IMR-90 (cell line): ENCODE data around the gene KCTD2. TPM values are rescaled to one million over a fixed set of nuclear protein-coding genes. Genes with fewer than 3 reads are reported as not detected.

Source experiments
- ATAC-seq: fragments of 200-7000 bp; cut with Tn5 transposase; 2 replicates; pipeline ENCODE4 v1.9.1; 2020; ENCODE audit warnings: low read depth, mild to moderate bottlenecking, moderate library complexity
- BruUV-seq: library from RNA; stranded (reverse); fragments of 400-500 nt; replicated peaks from 2 replicates; lab custom pipeline; 2021; lab: Mats Ljungman, UMichigan
- CTCF ChIA-PET: fragments of 300-600 bp; formaldehyde crosslinking; extraction: SDS; loops from one replicate; lab custom pipeline; 2021; ENCODE audit warnings: antibody characterized with exemption; lab: Yijun Ruan, JAX
- POLR2A ChIA-PET: fragments of 300-600 bp; sonication (Branson Sonifier 250); formaldehyde crosslinking; loops from one replicate; lab custom pipeline; 2022; ENCODE audit warnings: antibody characterized with exemption; ENCODE audit not compliant: unreplicated experiment; lab: Charles Lee
- DNase-seq: peaks from one replicate; pipeline ENCODE4 v3.0.0; 2013
- H2AFZ ChIP-seq: replicated peaks from 2 replicates; pipeline ENCODE3; 2013; ENCODE audit warnings: low read length, mild to moderate bottlenecking; ENCODE audit not compliant: poor library complexity
- H2AK5ac ChIP-seq: 2 replicates; pipeline ENCODE4 v1.6.1; 2013; ENCODE audit warnings: low read depth, low read length, inconsistent platforms
- H2AK9ac ChIP-seq: replicated peaks from 2 replicates; pipeline ENCODE3; 2013; ENCODE audit warnings: mild to moderate bottlenecking, low read depth, low read length, moderate library complexity; ENCODE audit not compliant: poor library complexity
- H2BK120ac ChIP-seq: 2 replicates; pipeline ENCODE4 v1.6.1; 2013; ENCODE audit warnings: low read depth, low read length, inconsistent platforms
- H2BK15ac ChIP-seq: 3 replicates; pipeline ENCODE4 v1.6.1; 2013; ENCODE audit warnings: low read depth, low read length, inconsistent platforms
- H2BK20ac ChIP-seq: 2 replicates; pipeline ENCODE4 v1.6.1; 2013; ENCODE audit warnings: low read depth, mild to moderate bottlenecking, inconsistent platforms, low read length, moderate library complexity
- H2BK5ac ChIP-seq: 2 replicates; pipeline ENCODE4 v1.6.1; 2013; ENCODE audit warnings: mild to moderate bottlenecking, low read depth, low read length, inconsistent platforms; ENCODE audit not compliant: poor library complexity, severe bottlenecking
- H3K14ac ChIP-seq: replicated peaks from 2 replicates; pipeline ENCODE4 v1.6.1; 2013; ENCODE audit warnings: low read depth, low read length, inconsistent platforms
- H3K18ac ChIP-seq: 2 replicates; pipeline ENCODE4 v1.6.1; 2013; ENCODE audit warnings: low read depth, low read length, control low read depth
- H3K23ac ChIP-seq: 2 replicates; pipeline ENCODE4 v1.6.1; 2013; ENCODE audit warnings: low read depth, low read length, inconsistent platforms
- H3K27ac ChIP-seq: 2 replicates; pipeline ENCODE4 v1.5.1; 2013; ENCODE audit warnings: mild to moderate bottlenecking, control low read depth, low read length; ENCODE audit not compliant: insufficient read depth
- H3K27me3 ChIP-seq: 2 replicates; pipeline ENCODE4 v1.6.1; 2013; ENCODE audit warnings: low read length; ENCODE audit not compliant: control insufficient read depth, insufficient read depth
- H3K36me3 ChIP-seq: 2 replicates; pipeline ENCODE4 v1.6.1; 2013; ENCODE audit warnings: low read length, mixed read lengths; ENCODE audit not compliant: control insufficient read depth, insufficient read depth
- H3K4ac ChIP-seq: 2 replicates; pipeline ENCODE4 v1.6.1; 2013; ENCODE audit warnings: low read depth, low read length, inconsistent platforms
- H3K4me1 ChIP-seq: 2 replicates; pipeline ENCODE4 v1.6.1; 2013; ENCODE audit warnings: low read length, mixed read lengths; ENCODE audit not compliant: control insufficient read depth, insufficient read depth
- H3K4me2 ChIP-seq: 2 replicates; pipeline ENCODE4 v1.6.1; 2013; ENCODE audit warnings: low read depth, mild to moderate bottlenecking, control low read depth, low read length, moderate library complexity
- H3K4me3 ChIP-seq: 2 replicates; pipeline ENCODE4 v1.5.1; 2013; ENCODE audit warnings: low read depth, mild to moderate bottlenecking, control low read depth, low read length, moderate library complexity; ENCODE audit not compliant: insufficient read depth
- H3K56ac ChIP-seq: 2 replicates; pipeline ENCODE4 v1.6.1; 2013; ENCODE audit warnings: low read length, inconsistent platforms; ENCODE audit not compliant: insufficient read depth; ENCODE audit errors: extremely low read depth
- H3K79me1 ChIP-seq, 2 experiments: 2 replicates each; pipeline ENCODE4 v1.6.1; 2013; ENCODE audit warnings: low read length in 2 of 2, inconsistent platforms in 1 of 2, low read depth in 1 of 2
- H3K9ac ChIP-seq: 2 replicates; pipeline ENCODE4 v1.6.1; 2013; ENCODE audit warnings: low read depth, low read length, control low read depth
- H3K9me1 ChIP-seq: 2 replicates; pipeline ENCODE4 v1.6.1; 2013; ENCODE audit warnings: low read length, inconsistent platforms; ENCODE audit not compliant: insufficient read depth
- H3K9me3 ChIP-seq: 2 replicates; pipeline ENCODE4 v1.6.1; 2013; ENCODE audit warnings: low read length; ENCODE audit not compliant: control insufficient read depth, insufficient read depth
- H4K20me1 ChIP-seq: 2 replicates; pipeline ENCODE4 v1.6.1; 2013; ENCODE audit warnings: low read length, inconsistent platforms; ENCODE audit not compliant: insufficient read depth
- H4K5ac ChIP-seq: 2 replicates; pipeline ENCODE4 v1.6.1; 2013; ENCODE audit warnings: mild to moderate bottlenecking, low read depth, low read length, control low read depth
- H4K8ac ChIP-seq, 2 experiments: 2 replicates each; pipeline ENCODE4 v1.6.1; 2013; ENCODE audit warnings: low read depth in 2 of 2, low read length in 2 of 2, control low read depth in 1 of 2, inconsistent platforms in 1 of 2
- H4K91ac ChIP-seq: 2 replicates; pipeline ENCODE4 v1.6.1; 2013; ENCODE audit warnings: low read depth, low read length, inconsistent platforms; ENCODE audit not compliant: insufficient read depth
- BHLHE40 ChIP-seq: fragments of 150-350 bp; IDR thresholded peaks from 2 replicates; pipeline ENCODE4 v1.6.1; 2016; ENCODE audit warnings: mild to moderate bottlenecking, low read depth, low read length
- FOS ChIP-seq: fragments of 150-350 bp; IDR thresholded peaks from 2 replicates; pipeline ENCODE4 v1.6.1; 2016; ENCODE audit warnings: low read depth, low read length
- MAFK ChIP-seq: IDR thresholded peaks from 2 replicates; pipeline ENCODE4 v1.6.1; 2012; ENCODE audit warnings: low read depth, low read length, improper control_type of control experiment
- MAZ ChIP-seq: IDR thresholded peaks from 2 replicates; pipeline ENCODE4 v1.6.1; 2012; ENCODE audit warnings: low read depth, mild to moderate bottlenecking, low read length, improper control_type of control experiment, moderate library complexity, borderline replicate concordance
- MXI1 ChIP-seq: IDR thresholded peaks from 2 replicates; pipeline ENCODE4 v1.6.1; 2012; ENCODE audit warnings: low read depth, mild to moderate bottlenecking, low read length, moderate library complexity, borderline replicate concordance
- POLR2A ChIP-seq: IDR thresholded peaks from 2 replicates; pipeline ENCODE4 v1.6.1; 2012; ENCODE audit warnings: mild to moderate bottlenecking, low read depth, low read length
- RAD21 ChIP-seq: IDR thresholded peaks from 2 replicates; pipeline ENCODE4 v1.6.1; 2012; ENCODE audit warnings: low read length, improper control_type of control experiment
- RCOR1 ChIP-seq: IDR thresholded peaks from 2 replicates; pipeline ENCODE4 v1.6.1; 2012; ENCODE audit warnings: mild to moderate bottlenecking, low read length, improper control_type of control experiment; ENCODE audit not compliant: insufficient replicate concordance
- WGBS, 2 experiments: methylation state at CpG; one replicate each; pipeline versions ENCODE4 v1.1.5 to v1.1.7; 2013; ENCODE audit warnings: missing lambda C conversion rate in 2 of 2; ENCODE audit not compliant: insufficient read length in 1 of 2; ENCODE audit errors: extremely low coverage in 2 of 2; 5-methylcytosine and 5-hydroxymethylcytosine counted together
- dilution Hi-C: fragments of 300-500 bp; cut with HindIII; formaldehyde crosslinking; loops from one replicate; pipeline ENCODE4 v1.14.3; 2018; ENCODE audit warnings: low sequenced_read_pairs; ENCODE audit not compliant: unreplicated experiment
- in situ Hi-C: fragments of 300-500 bp; cut with MboI; formaldehyde crosslinking; loops from 3 replicates; pipeline ENCODE4 v1.14.3; 2019; ENCODE audit warnings: low sequenced_read_pairs, inconsistent platforms, mixed read lengths
- intact Hi-C: fragments of 100-400 bp; cut with micrococcal nuclease; formaldehyde crosslinking; loops from 2 replicates; pipeline ENCODE4 v1.10.0; 2022
- polyA plus RNA-seq, 3 experiments: library from polyadenylated mRNA; depleted of rRNA; stranded (reverse); fragments of >200 nt; gene quantifications; 2 replicates each; pipeline ENCODE4 v1.2.3, GENCODE V29; 2012; ENCODE audit warnings: low replicate concordance in 1 of 3
- total RNA-seq: library from RNA; depleted of rRNA; stranded (reverse); fragments of >200 nt; gene quantifications from 2 replicates; pipeline ENCODE4 v1.2.3, GENCODE V29; 2012
- TF ChIP-seq, protein P1 (sequence below): conservative IDR thresholded peaks from 2 replicates; pipeline ENCODE4 v1.5.1; 2012; ENCODE audit warnings: mild to moderate bottlenecking, low read depth, low read length, improper control_type of control experiment

KCTD2 gene
- total and polyA plus RNA-seq, 2 of the 4 experiments (the other 2 are of a cell fraction): 9.1 to 18.4 TPM

DNA sequence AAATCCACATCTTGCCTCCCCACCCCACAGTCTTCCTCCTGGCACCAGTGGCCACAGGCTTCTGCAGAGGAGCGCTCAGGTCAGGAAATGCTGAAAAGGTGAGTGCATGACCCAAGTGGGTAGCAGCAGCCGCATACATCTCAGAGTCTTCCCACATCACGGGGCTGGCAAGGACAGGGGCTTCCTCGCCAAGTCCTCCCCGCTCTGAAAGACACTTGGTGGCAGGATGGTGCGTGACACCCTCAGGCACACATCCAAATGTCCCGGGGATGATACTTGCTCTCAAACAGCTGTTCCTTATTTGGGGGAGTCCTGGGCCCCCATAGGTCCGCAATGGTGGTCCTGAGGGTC lies 32.0 kb downstream of the KCTD2 start:
- Histone ChIP-seq H4K91ac (peak overlapping the region; percentile 88), H3K4me2 (peak overlapping the region; percentile 41), H3K4me1 (peaks cover 21% of the 10 kb centered on the region), H3K56ac (peak overlapping the region; percentile 41; the same call in 1 of the 2 replicates), H2BK5ac (peak overlapping the region; percentile 25), H3K14ac (peak overlapping the region; percentile 75), H3K9me3 (no peaks in the 10 kb centered on the region), H3K27ac (peak overlapping the region; percentile 18), H2BK120ac (peak overlapping the region; percentile 48), H4K20me1 (no peaks in the 10 kb centered on the region), H2AFZ (peak overlapping the region; percentile 87), H2AK9ac (peak overlapping the region; percentile 68), H3K18ac (peak overlapping the region; percentile 2), H4K5ac (peak overlapping the region; percentile 7; the same call in 1 of the 2 replicates), H3K36me3 (no peaks in the 10 kb centered on the region), H3K79me1 (no peaks in the 10 kb centered on the region), H3K4me3 (no peak overlapping the region), H3K9me1 (peaks cover 21% of the 10 kb centered on the region), H3K23ac (no peak overlapping the region), H3K4ac (peak overlapping the region; percentile 89), H4K8ac (peak overlapping the region; percentile 42 to 53; a peak in 3 of 4 replicates), H2AK5ac (peak overlapping the region; percentile 88), H3K9ac (no peak overlapping the region), H2BK15ac (peak overlapping the region; percentile 47; the same call in 2 of the 3 replicates), H2BK20ac (peak overlapping the region; percentile 88), H3K27me3 (no peaks in the 10 kb centered on the region)
- in situ Hi-C loops (no loop called here), dilution Hi-C loops (no loop called here), intact Hi-C loops (no loop called here)
- DNase-seq: no peak
- TF ChIP-seq RAD21 (no peak), RCOR1 (no peak), MAZ (no peak), MXI1 (no peak), POLR2A (no peak), BHLHE40 (no peak), MAFK (no peak), FOS (no peak)
- TF ChIP-seq, protein P1, sequence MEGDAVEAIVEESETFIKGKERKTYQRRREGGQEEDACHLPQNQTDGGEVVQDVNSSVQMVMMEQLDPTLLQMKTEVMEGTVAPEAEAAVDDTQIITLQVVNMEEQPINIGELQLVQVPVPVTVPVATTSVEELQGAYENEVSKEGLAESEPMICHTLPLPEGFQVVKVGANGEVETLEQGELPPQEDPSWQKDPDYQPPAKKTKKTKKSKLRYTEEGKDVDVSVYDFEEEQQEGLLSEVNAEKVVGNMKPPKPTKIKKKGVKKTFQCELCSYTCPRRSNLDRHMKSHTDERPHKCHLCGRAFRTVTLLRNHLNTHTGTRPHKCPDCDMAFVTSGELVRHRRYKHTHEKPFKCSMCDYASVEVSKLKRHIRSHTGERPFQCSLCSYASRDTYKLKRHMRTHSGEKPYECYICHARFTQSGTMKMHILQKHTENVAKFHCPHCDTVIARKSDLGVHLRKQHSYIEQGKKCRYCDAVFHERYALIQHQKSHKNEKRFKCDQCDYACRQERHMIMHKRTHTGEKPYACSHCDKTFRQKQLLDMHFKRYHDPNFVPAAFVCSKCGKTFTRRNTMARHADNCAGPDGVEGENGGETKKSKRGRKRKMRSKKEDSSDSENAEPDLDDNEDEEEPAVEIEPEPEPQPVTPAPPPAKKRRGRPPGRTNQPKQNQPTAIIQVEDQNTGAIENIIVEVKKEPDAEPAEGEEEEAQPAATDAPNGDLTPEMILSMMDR: no peak
- ATAC-seq: no peak
- ChIA-PET POLR2A (interaction anchor here (1.1 kb wide), 1 partner anchor 31 kb away, joined by 8 read pairs; the partner anchor contains the start of gene ARMC7), CTCF (interaction anchor here (1.5 to 1.7 kb wide), 2 partner anchors 34 to 55 kb away, joined by 4 to 12 read pairs; no protein-coding TSS in a partner anchor)
- no TSS peak for BruUV-seq
- no CpG with 5 or more reads among the region's 8 CpGs for WGBS, 2 experiments
